Raji (cell line): ENCODE results near the gene DDR2.

Source experiments
- POLR2A ChIP-seq: IDR thresholded peaks from 2 replicates; pipeline ENCODE4 v1.6.1; 2011; ENCODE audit warnings: low read depth, low read length, control low read depth; ENCODE audit not compliant: insufficient read depth

The DDR2 gene

DNA sequence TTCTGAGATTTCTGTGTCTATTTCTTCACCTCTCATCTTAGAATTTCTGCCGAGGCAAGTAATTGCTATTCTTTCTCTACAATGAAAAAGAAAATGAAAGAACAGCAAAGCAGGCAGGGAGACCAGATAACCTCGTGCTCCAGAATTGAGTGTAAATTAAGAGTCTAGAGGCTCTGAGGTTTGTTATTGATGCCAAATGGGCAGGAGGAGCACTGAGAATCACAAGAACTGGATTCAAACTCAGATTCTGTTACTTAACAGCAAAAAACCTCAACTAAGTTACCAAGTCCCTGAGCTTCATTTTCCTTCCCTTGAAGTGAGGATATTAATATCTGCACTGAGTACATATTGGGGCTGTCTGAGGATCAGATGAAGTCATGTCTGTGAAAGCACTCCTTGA is 5.5 kb upstream of the DDR2 start:
- no peak for TF ChIP-seq POLR2A

DNA sequence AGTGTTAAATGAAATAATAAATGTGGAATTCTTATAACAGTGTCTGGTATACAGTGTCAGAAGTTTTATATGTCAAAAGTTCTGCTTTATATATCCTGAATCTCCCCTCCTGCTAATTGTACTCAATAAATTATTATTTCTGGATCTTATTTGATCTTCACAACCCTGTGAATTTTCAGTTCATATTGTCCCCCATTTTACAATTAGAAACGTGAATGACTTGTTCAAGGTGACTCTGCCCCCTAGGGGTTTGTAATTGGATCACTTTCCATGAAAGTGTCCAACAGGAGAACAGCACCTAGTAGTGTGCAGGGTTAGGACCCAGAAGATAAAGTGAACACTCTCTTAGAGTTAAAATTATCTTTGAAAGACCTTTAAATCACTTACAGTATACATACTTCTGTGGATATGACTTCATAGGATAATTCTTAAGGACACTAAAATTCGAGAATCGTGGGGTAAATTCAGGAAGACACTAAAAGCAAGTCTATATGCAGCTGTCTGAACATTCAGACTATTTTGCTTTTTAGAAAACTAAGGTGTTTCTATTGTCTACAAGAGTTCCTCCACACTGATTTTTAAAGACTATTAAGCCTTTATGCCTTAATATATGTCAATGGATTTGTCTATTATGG is 4.5 kb upstream of the DDR2 start:
- TF ChIP-seq POLR2A: no peak

DNA sequence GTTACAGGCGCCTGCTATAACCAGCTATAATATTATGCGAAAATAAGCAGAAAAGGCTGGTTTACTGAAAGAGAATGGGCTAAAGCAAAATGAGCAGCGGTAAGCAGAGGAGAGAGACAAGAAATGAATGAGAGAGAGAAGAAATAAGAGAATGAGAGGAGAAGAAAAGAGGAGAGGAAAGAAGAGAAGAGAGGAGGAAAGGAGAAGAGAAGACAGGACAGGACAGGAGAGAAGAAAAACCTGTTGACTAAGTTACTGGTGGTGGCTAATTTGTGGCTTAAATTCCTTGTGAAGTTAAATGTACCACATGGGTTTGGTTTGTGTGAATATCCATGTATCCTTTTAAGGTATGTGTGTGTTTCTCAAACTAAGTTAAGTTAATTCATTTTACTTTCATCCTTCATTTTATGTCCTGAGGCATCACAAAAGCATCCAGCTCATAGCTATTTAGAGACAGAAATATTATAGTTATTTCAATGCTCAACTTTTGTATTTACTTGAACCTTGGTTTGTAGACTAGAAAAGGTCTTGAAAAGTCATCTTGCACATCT is 3.1 kb upstream of the DDR2 start:
- no peak for TF ChIP-seq POLR2A

DNA sequence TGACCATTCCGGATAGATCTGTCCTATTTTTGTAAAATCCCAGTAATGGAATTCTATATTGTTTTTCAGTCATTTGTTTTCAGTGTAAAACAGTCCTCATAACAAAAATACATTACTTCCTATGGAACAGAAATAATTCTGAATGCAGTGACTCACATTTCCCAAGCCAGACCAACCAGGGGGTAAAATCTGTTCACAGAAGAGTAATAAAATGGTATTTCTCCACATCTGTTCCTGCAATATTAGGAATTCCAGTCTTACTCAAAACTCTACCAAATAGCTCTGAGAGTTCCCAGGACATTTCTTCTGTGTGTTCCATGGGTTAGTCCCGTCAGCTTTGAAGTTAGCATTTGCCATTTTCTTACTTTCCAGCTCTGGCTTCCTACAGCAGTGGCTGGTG is 2.6 kb upstream of the DDR2 start:
- TF ChIP-seq POLR2A: no peak

DNA sequence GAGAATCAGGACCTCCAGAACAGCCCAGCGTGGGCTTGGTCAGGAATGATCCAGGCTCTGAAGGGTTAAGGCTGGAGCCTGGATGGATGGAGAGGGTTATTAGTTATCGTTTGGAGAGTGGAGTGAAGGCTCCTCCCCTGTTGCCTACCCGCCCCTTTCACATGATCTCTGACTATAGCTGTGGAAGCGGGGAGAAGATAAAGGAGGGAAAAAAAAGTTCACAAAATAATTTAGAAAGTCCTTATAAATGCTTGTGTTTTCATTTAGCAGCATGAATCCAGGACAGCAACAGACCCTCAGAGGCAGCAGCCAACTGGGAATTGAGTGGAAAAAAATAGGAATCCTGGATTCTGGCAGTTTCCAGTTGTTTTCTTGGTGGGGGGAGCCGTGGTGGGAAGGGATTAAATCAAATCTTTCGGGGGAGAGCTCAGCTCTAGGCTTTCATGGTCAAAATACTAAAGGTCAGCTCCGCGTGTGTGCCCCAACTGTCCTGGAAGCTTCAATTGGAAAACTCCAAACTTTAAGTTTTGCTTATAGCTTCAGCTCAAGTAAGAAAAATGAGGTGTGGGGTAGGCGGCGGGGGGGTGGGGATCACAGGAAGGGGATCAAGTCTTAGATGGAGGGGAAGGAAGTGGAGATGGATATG is 595 bp upstream of the DDR2 start:
- TF ChIP-seq POLR2A: no peak

DNA sequence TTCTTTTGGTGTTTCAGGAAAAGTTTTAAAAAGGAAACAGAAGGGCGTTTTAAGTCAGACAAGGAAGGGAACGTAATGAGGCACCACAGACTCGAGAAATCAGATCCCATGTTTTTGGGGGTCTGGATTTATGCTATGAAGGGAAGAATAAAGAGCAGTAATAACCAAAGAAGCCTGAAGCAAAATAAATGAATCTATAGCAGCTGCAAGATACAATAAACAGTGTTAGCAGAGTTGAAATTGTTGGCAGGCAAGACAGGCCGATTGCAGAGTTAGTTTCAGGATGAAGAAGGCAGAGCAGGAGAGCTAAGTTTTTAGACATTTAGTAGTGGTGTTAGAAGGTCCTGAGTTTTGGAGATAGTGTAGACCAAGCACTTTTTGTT is 425 bp downstream of the DDR2 start:
- no peak for TF ChIP-seq POLR2A

DNA sequence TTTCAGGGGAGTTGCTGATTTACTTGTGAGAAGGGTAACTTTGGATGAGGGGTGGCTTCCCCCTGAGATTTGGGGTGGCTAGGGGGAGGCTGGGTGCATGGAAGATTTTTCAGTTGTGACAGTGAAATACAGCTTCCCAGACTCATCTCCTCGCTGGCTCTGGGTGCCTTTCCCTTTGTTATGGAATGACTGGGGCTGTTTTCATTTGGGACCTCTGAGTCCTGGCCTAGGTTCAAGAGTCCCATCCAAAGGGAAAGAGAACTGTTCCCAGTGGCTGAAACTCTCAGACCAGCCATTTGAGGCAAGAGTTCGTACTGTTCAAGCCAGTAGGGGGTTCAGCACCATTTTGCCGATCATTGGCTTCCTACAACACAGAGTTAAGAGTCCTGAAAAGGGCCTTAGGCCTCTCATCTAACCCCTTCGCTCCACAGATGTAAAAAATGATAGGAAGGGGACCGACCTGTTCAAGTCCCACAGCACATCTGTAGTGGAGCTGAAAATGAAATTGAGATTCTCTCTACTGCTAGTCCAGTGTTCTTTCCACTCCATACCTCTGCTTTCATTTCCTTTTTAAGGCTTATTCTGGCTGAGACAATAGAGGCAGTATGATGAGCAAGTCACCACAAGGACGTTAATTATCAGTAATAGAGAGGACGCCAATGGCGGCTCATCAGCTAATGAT is 958 bp downstream of the DDR2 start:
- no peak for TF ChIP-seq POLR2A

DNA sequence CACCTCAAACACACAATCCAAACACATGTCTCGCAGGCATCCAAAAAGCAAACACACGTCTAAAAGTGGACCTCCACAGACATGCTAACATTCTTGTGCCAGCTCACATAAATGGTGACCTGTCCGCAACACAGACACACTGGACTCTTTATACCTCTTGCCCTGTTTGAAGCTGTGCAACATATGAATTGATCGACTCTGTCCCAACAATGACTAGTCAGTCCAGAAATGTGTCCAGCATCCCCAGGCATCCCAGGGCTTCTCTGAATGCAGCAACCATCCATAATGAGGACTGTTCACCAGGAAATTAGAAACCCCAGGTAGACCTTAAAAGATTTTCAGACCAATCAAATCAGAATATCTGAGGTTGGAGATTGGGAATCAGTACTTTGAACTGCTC is 3.2 kb downstream of the DDR2 start:
- TF ChIP-seq POLR2A: no peak

DNA sequence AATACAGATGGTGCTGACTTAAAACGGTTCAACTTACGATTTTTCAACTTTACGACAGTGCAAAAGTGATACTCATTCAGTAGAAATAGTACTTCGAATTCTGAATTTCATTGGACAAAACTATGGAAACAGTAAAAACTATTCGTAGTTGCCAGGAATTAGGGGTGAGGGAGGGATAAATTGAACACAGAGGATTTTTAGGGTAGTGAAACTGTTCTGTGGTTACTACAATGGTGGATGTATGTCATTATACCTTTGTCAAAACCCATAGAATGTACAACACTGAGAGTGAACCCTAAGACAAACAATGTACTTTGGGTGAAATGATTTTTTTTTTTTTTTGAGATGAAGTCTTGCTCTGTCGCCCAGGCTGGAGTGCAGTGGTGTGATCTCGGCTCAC is 7.5 kb downstream of the DDR2 start:
- TF ChIP-seq POLR2A: no peak

DNA sequence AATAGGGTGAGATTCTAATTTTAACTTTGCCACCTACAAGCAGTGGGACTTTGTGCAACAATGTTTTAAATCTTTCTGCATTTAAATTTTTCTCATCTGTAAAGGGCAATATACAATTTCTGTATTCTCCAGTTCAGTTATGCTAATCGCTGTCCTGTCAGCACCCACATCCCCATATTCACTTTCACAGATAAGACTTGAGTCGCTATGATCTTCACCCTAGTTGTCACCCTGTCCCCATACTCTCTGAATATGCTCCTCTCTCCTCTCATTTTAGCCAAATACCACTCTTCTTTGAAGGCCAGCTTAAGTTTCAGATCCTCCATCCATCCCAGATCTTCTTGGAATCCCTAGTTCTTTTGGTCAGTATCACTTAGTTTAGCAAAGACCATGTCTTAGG is 8.8 kb downstream of the DDR2 start:
- no peak for TF ChIP-seq POLR2A

DNA sequence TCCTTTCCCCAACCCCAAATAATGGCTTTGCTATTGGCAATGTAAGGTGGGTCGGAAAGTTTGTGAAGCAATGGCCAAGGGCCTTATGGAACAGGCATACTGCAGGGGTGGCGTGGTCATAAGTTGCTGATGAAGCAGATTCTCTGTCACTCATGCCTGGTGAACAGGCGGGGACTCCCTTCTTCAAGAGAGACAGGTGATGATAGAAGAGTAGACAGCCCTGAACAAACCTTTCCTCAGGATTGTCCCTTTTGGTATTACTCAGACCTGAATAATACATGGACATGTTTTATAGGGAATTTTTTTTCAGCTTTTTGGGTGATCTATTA is 12.7 kb downstream of the DDR2 start:
- TF ChIP-seq POLR2A: no peak

DNA sequence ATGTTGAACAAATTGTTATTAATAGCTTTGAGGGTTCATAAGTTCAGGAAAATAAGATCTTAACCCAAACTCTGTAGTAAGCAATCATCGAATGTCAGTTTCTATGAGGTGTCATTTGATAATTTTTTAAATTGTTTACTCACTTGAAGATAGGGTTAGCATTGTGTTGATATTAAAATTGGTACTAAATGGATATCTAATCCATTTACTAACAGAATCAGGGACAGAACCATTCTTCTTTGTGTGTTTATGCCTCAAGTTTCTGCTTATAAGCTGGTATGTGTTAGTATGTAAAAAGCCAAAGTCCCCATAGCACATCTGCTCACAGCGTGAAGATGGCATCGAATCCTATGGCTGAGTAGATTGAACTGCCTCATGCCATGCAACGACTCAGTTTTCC is 13.4 kb downstream of the DDR2 start:
- TF ChIP-seq POLR2A: no peak

DNA sequence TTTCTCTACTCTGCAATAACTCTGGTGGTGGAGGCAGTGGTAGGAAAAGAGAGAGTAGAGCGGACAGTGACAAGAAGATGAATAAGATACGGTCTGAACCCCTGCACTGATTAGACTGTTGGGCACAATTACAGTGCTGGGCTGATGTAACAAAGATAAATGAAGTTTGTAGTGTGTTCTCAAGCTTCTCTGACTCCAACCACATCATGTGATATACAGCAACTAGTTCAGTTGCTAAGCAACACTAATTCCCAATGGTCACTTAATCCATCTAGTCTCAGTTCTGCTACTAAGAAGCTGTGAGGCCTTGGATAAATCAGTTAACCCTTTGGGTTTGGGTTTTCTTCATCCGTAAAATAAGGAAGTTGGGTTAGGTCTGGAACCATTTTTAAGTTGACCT is 17.3 kb downstream of the DDR2 start:
- TF ChIP-seq POLR2A: no peak

DNA sequence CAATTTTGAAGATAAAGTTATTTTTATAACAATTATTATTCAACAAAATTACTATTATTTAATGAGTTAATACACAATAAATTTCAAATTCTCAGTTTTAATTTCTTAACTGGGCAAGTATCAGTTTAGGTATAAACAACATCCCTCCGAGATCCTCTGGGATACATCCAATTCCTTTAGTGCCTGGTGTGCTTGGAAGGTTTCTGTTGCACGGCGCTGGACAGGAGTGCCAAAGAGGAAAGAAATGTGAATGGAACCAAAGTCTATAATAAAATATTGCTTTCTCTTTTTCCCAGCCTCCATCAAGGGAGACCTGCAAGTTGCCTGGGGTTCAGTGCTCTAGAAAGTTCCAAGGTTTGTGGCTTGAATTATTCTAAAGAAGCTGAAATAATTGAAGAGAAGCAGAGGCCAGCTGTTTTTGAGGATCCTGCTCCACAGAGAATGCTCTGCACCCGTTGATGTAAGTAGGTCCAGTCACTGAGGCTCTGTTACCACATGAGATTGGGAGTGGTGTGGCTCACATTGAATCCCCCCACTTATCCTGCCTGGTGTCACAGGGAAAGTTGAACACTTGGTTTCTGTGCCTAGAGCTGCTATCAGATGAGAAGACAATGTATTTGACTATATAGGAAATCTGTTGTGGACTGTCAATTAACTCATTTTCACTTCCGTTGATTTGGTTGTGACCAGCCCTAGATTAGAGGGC is 22.8 kb downstream of the DDR2 start:
- TF ChIP-seq POLR2A: no peak

DNA sequence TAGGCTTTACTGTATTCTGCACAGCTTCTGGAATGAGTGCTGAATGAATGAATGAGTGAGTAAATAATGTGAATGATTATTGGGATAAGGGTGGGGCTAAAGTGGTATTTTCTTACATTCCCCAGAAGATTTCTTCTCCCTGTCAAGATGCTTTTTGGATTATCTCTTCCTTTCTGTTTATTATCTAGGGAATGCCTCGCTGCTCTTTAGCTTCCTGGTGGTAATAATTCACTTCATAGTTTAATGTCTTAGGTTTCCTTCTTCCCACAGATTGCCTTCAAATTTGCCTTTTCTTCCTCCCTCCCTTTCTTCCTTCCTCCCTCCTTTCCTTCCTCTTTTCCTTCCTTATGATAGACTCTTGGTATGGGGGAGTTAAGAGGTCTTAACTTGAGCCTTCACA is 24.0 kb downstream of the DDR2 start:
- no peak for TF ChIP-seq POLR2A

DNA sequence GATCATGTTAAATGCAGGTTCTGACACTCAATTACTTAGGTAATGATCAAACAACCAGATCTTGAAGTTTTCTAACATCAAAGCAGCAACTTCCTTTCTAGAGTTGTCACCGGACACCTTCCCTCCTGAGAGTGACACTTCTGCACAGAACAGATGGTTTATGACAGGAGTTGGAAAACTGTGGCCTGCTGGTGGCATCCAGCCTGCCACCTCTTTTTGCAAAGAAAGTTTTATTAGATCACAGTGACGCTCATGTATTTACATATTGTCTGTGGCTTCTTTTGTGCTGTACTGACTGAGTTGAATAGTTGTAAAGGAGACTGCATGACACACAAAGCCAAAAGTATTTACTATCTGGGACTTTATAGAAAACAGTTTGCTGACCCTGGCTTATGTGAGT is 28.3 kb downstream of the DDR2 start:
- TF ChIP-seq POLR2A: no peak

DNA sequence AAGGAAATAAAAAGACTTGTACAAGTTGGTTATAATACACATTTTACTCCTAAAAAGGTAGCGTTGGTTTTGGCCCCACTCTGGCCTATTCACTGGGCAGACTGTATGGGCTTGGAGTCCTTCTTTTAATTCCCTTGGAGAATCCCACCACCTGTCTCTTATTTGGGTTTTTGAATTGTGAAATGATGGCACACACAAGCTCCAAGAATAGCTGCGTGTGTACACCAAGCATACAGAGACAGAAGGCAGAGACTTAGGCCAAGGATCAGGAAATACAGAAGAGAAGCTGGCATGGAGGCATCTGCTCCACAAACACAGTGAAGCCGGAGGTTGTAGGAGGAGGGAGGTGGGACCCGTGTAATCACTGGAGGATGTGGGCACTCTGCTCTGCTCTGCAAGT is 29.1 kb downstream of the DDR2 start:
- TF ChIP-seq POLR2A: no peak

DNA sequence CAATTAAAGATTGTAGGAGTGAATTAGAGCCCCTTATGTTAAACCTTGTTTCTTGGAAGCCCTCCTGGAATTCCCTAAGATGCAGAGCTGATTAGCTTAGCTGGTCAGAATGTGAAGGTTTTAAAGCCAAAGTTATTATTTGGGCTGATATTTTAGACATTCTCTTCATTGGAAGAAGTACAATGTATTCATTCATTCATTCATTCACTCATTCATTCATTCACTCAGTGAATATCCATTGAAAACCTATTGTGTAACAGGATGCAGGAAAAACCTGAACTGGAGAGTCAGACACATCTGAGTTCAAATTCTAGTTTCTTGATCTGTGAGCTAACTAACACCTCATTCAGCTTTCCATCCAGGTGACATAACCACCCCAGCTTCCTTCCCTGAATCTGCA is 29.7 kb downstream of the DDR2 start:
- TF ChIP-seq POLR2A: no peak
